Ishikawa (cell line): Measurements from ENCODE around the gene CPEB3.

ENCODE experiments used
- CEBPB ChIP-seq: IDR thresholded peaks from 2 replicates; pipeline ENCODE4 v1.6.1; 2012
- CREB1 ChIP-seq: IDR thresholded peaks from 2 replicates; pipeline ENCODE4 v1.6.1; 2012; ENCODE audit warnings: low read depth
- YY1 ChIP-seq: IDR thresholded peaks from 2 replicates; pipeline ENCODE4 v1.6.1; 2012; ENCODE audit warnings: low read depth
- TF ChIP-seq, protein P1 (sequence below): IDR thresholded peaks from 2 replicates; pipeline ENCODE4 v1.6.1; 2012; ENCODE audit warnings: low read depth, mild to moderate bottlenecking

DNA sequence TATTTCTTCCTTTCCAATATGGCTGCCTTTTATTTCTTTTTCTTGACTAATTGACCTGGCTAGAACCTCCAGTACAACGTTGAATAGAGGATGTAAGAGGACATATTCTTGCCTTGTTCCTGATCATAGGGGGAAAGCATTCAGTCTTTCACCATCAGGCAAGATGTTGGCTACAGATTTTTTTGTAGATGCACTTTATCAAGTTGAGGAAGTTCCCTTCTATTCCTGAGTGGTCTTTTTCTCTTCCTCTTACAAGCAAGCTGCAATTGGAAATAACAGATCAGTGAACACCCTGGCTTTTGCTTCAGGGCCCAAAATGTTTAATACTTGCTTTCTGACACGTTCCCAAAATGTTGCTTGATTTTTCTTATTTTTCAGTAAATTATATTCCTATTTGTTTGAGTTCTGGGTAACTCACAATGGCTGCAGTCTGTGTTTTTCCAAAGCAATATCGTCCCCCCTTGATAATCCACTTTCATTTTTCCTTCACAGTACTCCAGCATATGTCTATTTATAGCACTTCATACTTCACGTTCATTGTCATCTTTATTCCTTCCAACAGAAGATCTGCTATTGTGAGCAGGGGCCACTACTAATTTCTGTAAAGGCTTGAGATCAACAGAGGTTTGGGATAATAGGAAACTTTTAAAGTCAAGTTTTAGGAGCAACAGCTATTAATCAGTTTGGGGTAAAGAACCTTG is 11.7 kb downstream of the CPEB3 start:
- TF ChIP-seq, protein P1, sequence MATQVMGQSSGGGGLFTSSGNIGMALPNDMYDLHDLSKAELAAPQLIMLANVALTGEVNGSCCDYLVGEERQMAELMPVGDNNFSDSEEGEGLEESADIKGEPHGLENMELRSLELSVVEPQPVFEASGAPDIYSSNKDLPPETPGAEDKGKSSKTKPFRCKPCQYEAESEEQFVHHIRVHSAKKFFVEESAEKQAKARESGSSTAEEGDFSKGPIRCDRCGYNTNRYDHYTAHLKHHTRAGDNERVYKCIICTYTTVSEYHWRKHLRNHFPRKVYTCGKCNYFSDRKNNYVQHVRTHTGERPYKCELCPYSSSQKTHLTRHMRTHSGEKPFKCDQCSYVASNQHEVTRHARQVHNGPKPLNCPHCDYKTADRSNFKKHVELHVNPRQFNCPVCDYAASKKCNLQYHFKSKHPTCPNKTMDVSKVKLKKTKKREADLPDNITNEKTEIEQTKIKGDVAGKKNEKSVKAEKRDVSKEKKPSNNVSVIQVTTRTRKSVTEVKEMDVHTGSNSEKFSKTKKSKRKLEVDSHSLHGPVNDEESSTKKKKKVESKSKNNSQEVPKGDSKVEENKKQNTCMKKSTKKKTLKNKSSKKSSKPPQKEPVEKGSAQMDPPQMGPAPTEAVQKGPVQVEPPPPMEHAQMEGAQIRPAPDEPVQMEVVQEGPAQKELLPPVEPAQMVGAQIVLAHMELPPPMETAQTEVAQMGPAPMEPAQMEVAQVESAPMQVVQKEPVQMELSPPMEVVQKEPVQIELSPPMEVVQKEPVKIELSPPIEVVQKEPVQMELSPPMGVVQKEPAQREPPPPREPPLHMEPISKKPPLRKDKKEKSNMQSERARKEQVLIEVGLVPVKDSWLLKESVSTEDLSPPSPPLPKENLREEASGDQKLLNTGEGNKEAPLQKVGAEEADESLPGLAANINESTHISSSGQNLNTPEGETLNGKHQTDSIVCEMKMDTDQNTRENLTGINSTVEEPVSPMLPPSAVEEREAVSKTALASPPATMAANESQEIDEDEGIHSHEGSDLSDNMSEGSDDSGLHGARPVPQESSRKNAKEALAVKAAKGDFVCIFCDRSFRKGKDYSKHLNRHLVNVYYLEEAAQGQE, result no peak
- TF ChIP-seq CEBPB, result no peak
- no peak for TF ChIP-seq CREB1
- TF ChIP-seq YY1, result no peak
